ENCODE data around the gene RANBP17.

RANBP17 gene

DNA sequence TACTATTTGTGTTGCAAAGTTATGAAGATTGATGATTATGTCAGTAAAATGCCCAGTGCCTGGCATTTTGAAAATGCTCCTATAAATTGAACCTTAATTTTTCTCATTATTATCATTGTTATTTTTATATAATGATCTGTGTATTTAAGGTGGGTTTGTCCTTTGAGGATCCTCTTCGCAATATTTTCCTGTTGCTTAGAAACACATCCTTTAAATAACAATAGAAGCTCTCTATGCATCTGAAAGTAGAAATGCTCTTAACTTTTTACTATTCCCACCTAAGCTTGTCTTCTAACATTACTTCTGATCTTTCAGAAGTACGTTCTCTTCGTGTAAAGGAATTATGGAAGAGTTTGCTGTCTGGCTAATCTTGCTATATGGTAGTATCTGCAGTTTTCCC is 232.5 kb downstream of the RANBP17 start:
- Mint-ChIP-seq H3K36me3 (ENCODE audit: insufficient read depth) (no peaks in the 10 kb centered on the region), H3K4me3 (no peak overlapping the region), H3K4me1 (ENCODE audit: low read depth in 2 of 2) (no peaks in the 10 kb centered on the region), H3K27ac (no peak overlapping the region), H3K9me3 (peaks cover 2 to 9% of the 10 kb centered on the region in 2 donors), H3K27me3 (no peaks in the 10 kb centered on the region)
- ATAC-seq (replicated peaks) (no peak), DNase-seq (no peak)

- no peaks in the 10 kb centered on the region for H3K4me1 Mint-ChIP-seq (ENCODE audit: low read depth in 2 of 2)
- no peak for DNase-seq
- H3K27ac Mint-ChIP-seq, result no peak overlapping the region
- H3K4me3 Mint-ChIP-seq, result no peak overlapping the region
- H3K27me3 Mint-ChIP-seq, result peaks cover 0 to 8% of the 10 kb centered on the region in 2 donors
- ATAC-seq (replicated peaks), result no peak
- peaks cover 0 to 4% of the 10 kb centered on the region in 2 donors for H3K9me3 Mint-ChIP-seq
- H3K36me3 Mint-ChIP-seq (ENCODE audit: insufficient read depth), result no peaks in the 10 kb centered on the region
Measured at GRCh38 chr5:171102877-171103610, 241.2 kb downstream of the RANBP17 start.

DNA sequence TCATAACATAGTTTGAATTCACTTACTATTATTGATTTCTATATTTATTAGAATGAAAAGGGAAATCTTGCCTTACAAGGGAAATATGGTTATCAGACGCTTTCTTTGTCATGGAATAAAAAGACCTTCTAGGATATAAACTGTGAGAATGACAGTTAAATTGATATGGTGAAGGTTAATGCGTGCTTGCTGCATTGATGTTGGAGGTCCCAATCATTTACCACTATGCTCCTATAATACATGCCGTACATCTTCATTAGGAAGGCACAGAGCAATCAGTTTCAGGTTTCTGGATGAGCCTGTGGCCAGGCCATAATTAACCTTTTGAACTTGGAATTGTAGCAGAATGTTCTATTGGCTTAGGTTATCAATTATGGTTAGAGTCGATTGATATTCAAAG is 245.9 kb downstream of the RANBP17 start:
- Mint-ChIP-seq H3K4me3 (no peak overlapping the region), H3K27me3 (peaks cover 0 to under 1% of the 10 kb centered on the region in 2 donors), H3K27ac (no peak overlapping the region), H3K4me1 (ENCODE audit: low read depth in 2 of 2) (no peaks in the 10 kb centered on the region), H3K36me3 (ENCODE audit: insufficient read depth) (no peaks in the 10 kb centered on the region), H3K9me3 (peaks cover 0 to 4% of the 10 kb centered on the region in 2 donors)
- ATAC-seq (replicated peaks) (no peak), DNase-seq (no peak)

DNA sequence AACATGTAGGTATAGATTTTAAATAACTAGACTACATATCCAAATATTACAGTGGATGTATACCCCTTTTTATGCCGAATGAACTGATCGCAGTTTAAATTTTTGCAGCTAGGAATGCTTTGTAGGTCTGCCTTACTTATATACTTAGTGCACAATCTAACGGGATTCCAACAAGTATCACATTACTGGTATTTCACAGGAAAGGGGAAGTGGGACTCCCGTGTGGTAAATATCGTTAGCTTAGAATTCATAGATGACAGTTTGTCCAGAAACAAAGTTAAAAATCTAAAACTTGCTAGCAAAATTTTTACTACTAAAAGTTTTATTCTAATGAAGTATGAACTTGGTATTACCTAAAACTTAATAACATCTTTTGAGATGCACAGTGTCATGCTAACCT is 253.7 kb downstream of the RANBP17 start:
- DNase-seq (no peak), ATAC-seq (replicated peaks) (no peak)
- Mint-ChIP-seq H3K9me3 (peaks cover 2 to 6% of the 10 kb centered on the region in 2 donors), H3K4me3 (no peak overlapping the region), H3K36me3 (ENCODE audit: insufficient read depth) (no peaks in the 10 kb centered on the region), H3K4me1 (ENCODE audit: low read depth in 2 of 2) (no peaks in the 10 kb centered on the region), H3K27me3 (peaks cover 0 to 6% of the 10 kb centered on the region in 2 donors), H3K27ac (no peak overlapping the region)

GRCh38 chr5:171116719-171117118 is 254.9 kb downstream of the RANBP17 start:
- peaks cover 3 to 10% of the 10 kb centered on the region in 2 donors for H3K9me3 Mint-ChIP-seq
- H3K4me3 Mint-ChIP-seq, result no peak overlapping the region
- no peak for DNase-seq
- peaks cover 0 to 6% of the 10 kb centered on the region in 2 donors for H3K27me3 Mint-ChIP-seq
- ATAC-seq (replicated peaks), result no peak
- no peaks in the 10 kb centered on the region for H3K4me1 Mint-ChIP-seq (ENCODE audit: low read depth in 2 of 2)
- H3K27ac Mint-ChIP-seq, result no peak overlapping the region
- no peaks in the 10 kb centered on the region for H3K36me3 Mint-ChIP-seq (ENCODE audit: insufficient read depth)

GRCh38 chr5:171120986-171121622 is 259.3 kb downstream of the RANBP17 start:
- H3K27me3 Mint-ChIP-seq, result peaks cover 9 to 12% of the 10 kb centered on the region in 2 donors
- no peak overlapping the region for H3K4me3 Mint-ChIP-seq
- H3K4me1 Mint-ChIP-seq (ENCODE audit: low read depth in 2 of 2), result no peaks in the 10 kb centered on the region
- H3K36me3 Mint-ChIP-seq (ENCODE audit: insufficient read depth), result no peaks in the 10 kb centered on the region
- DNase-seq (no peak), ATAC-seq (replicated peaks) (no peak)
- H3K27ac Mint-ChIP-seq, result no peak overlapping the region
- H3K9me3 Mint-ChIP-seq, result peaks cover 8 to 10% of the 10 kb centered on the region in 2 donors

GRCh38 chr5:171121638-171122037 is 259.8 kb downstream of the RANBP17 start:
- DNase-seq, result no peak
- no peak overlapping the region for H3K27ac Mint-ChIP-seq
- no peaks in the 10 kb centered on the region for H3K36me3 Mint-ChIP-seq (ENCODE audit: insufficient read depth)
- no peak for ATAC-seq (replicated peaks)
- no peak overlapping the region for H3K4me3 Mint-ChIP-seq
- peaks cover 9 to 12% of the 10 kb centered on the region in 2 donors for H3K27me3 Mint-ChIP-seq
- peaks cover 8 to 10% of the 10 kb centered on the region in 2 donors for H3K9me3 Mint-ChIP-seq
- H3K4me1 Mint-ChIP-seq (ENCODE audit: low read depth in 2 of 2), result no peaks in the 10 kb centered on the region

- H3K4me3 Mint-ChIP-seq, result no peak overlapping the region
- DNase-seq, result no peak
- H3K4me1 Mint-ChIP-seq (ENCODE audit: low read depth in 2 of 2), result no peaks in the 10 kb centered on the region
- H3K9me3 Mint-ChIP-seq, result peaks cover 8 to 10% of the 10 kb centered on the region in 2 donors
- no peaks in the 10 kb centered on the region for H3K36me3 Mint-ChIP-seq (ENCODE audit: insufficient read depth)
- H3K27ac Mint-ChIP-seq, result no peak overlapping the region
- peaks cover 9 to 12% of the 10 kb centered on the region in 2 donors for H3K27me3 Mint-ChIP-seq
- ATAC-seq (replicated peaks), result no peak
Measured at GRCh38 chr5:171122372-171122771, 260.6 kb downstream of the RANBP17 start.

- H3K9me3 Mint-ChIP-seq, result peaks cover 8 to 10% of the 10 kb centered on the region in 2 donors
Measured at GRCh38 chr5:171123417-171123816, 261.6 kb downstream of the RANBP17 start.

DNA sequence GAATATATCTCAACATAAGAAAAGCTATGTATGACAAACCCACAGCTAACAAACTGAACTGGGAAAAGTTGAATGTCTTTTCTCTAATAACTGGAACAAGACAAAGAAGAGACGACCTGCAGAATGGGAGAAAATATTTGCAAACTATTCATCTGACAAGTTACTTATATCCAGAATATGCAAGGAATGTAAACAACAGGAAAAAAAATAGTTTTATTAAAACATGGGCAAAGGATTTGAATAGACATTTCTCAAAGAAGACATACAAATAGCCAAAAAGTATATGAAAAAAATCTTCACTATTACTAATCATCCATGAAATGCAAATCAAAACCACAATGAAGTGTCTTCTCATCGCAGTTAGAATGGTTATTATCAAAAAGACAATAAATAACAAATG is 265.5 kb downstream of the RANBP17 start:
- Mint-ChIP-seq H3K4me1 (ENCODE audit: low read depth in 2 of 2) (no peaks in the 10 kb centered on the region), H3K4me3 (no peak overlapping the region), H3K36me3 (ENCODE audit: insufficient read depth) (no peaks in the 10 kb centered on the region), H3K9me3 (peaks cover 0 to 5% of the 10 kb centered on the region in 2 donors), H3K27ac (no peak overlapping the region), H3K27me3 (peaks cover 6 to 9% of the 10 kb centered on the region in 2 donors)
- DNase-seq (no peak), ATAC-seq (replicated peaks) (no peak)

More at GRCh38 chr5:171123417-171123816, 261.6 kb downstream of the RANBP17 start:
- ATAC-seq (replicated peaks), result no peak
- DNase-seq, result no peak
- no peaks in the 10 kb centered on the region for H3K4me1 Mint-ChIP-seq (ENCODE audit: low read depth in 2 of 2)
- no peak overlapping the region for H3K4me3 Mint-ChIP-seq
- peaks cover 6 to 9% of the 10 kb centered on the region in 2 donors for H3K27me3 Mint-ChIP-seq
- H3K27ac Mint-ChIP-seq, result no peak overlapping the region
- H3K36me3 Mint-ChIP-seq (ENCODE audit: insufficient read depth), result no peaks in the 10 kb centered on the region

DNA sequence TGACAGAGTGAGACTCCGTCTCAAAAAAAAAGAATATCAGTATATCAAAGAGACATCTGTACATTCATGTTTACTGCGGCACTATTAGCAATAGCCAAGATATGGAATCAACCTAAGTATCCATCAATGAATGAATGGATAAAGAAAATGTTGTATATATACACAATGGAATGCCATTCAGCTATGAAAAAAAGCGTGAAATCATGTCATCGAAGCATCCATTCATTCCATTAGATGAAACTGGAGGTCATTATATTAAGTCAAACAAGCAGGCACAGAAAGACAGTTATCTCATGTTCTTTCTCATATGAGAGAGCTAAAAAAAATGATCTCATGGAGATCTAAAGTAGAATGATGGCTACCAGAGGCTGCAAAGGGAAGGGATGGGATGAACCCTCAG is 266.3 kb downstream of the RANBP17 start:
- Mint-ChIP-seq H3K4me3 (no peak overlapping the region), H3K36me3 (ENCODE audit: insufficient read depth) (no peaks in the 10 kb centered on the region), H3K9me3 (peaks cover 0 to 5% of the 10 kb centered on the region in 2 donors), H3K4me1 (ENCODE audit: low read depth in 2 of 2) (no peaks in the 10 kb centered on the region), H3K27ac (no peak overlapping the region), H3K27me3 (peaks cover 6 to 7% of the 10 kb centered on the region in 2 donors)
- ATAC-seq (replicated peaks) (no peak), DNase-seq (no peak)

- ATAC-seq (replicated peaks), result no peak
- Mint-ChIP-seq H3K27me3 (peaks cover 0 to 5% of the 10 kb centered on the region in 2 donors), H3K9me3 (peaks cover 0 to 2% of the 10 kb centered on the region in 2 donors), H3K36me3 (ENCODE audit: insufficient read depth) (no peaks in the 10 kb centered on the region), H3K4me3 (no peak overlapping the region), H3K4me1 (ENCODE audit: low read depth in 2 of 2) (no peaks in the 10 kb centered on the region), H3K27ac (no peak overlapping the region)
- DNase-seq, result no peak
Measured at GRCh38 chr5:171129308-171129707, 267.5 kb downstream of the RANBP17 start.

GRCh38 chr5:171131497-171131896 is 269.7 kb downstream of the RANBP17 start:
- H3K27ac Mint-ChIP-seq, result no peak overlapping the region
- no peaks in the 10 kb centered on the region for H3K9me3 Mint-ChIP-seq
- H3K4me1 Mint-ChIP-seq (ENCODE audit: low read depth in 2 of 2), result no peaks in the 10 kb centered on the region
- no peak overlapping the region for H3K4me3 Mint-ChIP-seq
- no peak for ATAC-seq (replicated peaks)
- no peaks in the 10 kb centered on the region for H3K36me3 Mint-ChIP-seq (ENCODE audit: insufficient read depth)
- H3K27me3 Mint-ChIP-seq, result no peaks in the 10 kb centered on the region
- no peak for DNase-seq

Measured in effector memory CD8-positive, alpha-beta T cell (primary cell).